Breast epithelium (tissue), 4 donors: ENCODE results near the gene HMGCLL1. TPM values are rescaled to one million over a fixed set of nuclear protein-coding genes. Genes with fewer than 3 reads are reported as not detected.

Experiments used
- DNase-seq, 2 donors: peaks; one replicate each; pipeline ENCODE4 v3.0.0-alpha.2; 2019; ENCODE audit warnings: low spot score in 2 of 2
- H3K27ac ChIP-seq, 2 donors: fragments of 200-600 bp; sonication (generic) in 1 of 2; one replicate each; pipeline ENCODE4 v1.5.1; 2016 to 2019; ENCODE audit warnings: mild to moderate bottlenecking in 1 of 2
- H3K27me3 ChIP-seq, 2 donors: fragments of 200-600 bp; sonication (generic) in 1 of 2; one replicate each; pipeline versions ENCODE4 v1.5.1 to v1.6.0; 2017 to 2019; ENCODE audit warnings: control low read depth in 1 of 2, mild to moderate bottlenecking in 1 of 2
- H3K36me3 ChIP-seq: fragments of 200-600 bp; one replicate; pipeline ENCODE4 v1.5.1; 2019
- H3K4me1 ChIP-seq, 2 donors: fragments of 200-600 bp; sonication (generic); one replicate each; pipeline ENCODE4 v1.5.1; 2016 to 2019; ENCODE audit warnings: control low read depth in 1 of 2
- H3K4me3 ChIP-seq, 3 donors: fragments of 200-600 bp; sonication (generic); 1 replicate in 2 of 3; 2 replicates in 1 of 3; pipeline ENCODE4 v1.5.1; 2016 to 2019; ENCODE audit warnings: mild to moderate bottlenecking in 3 of 3, moderate library complexity in 2 of 3
- H3K9me3 ChIP-seq, 2 donors: fragments of 200-600 bp; sonication (generic) in 1 of 2; one replicate each; pipeline ENCODE4 v1.5.1; 2016 to 2019; ENCODE audit warnings: control low read depth in 1 of 2
- CTCF ChIP-seq, 3 donors: fragments of 450-650 bp; IDR thresholded peaks; one replicate each; pipeline ENCODE4 v1.5.1; 2016 to 2017; ENCODE audit warnings: antibody characterized with exemption in 3 of 3, mild to moderate bottlenecking in 3 of 3, moderate library complexity in 3 of 3
- POLR2A ChIP-seq: fragments of 450-650 bp; IDR thresholded peaks from one replicate; pipeline ENCODE4 v1.6.1; 2016; ENCODE audit warnings: antibody characterized with exemption, mild to moderate bottlenecking, moderate library complexity
- POLR2AphosphoS5 ChIP-seq, 3 donors: sonication (generic); formaldehyde crosslinking; IDR thresholded peaks; one replicate each; pipeline ENCODE4 v1.6.1; 2017; ENCODE audit warnings: antibody characterized with exemption in 3 of 3
- intact Hi-C: fragments of 100-400 bp; cut with DNase I; formaldehyde crosslinking; loops from one replicate; pipeline ENCODE4 v1.15.1; 2023; ENCODE audit warnings: low total_unique reads
- total RNA-seq, 3 donors: library from RNA; depleted of rRNA; stranded (reverse); fragments of >200 nt; gene quantifications; one replicate each; pipeline ENCODE4 v1.1.0, GENCODE V29; 2016

The HMGCLL1 gene
- total RNA-seq, 3 donors from 2014 or later, result 2.6 to 6.9 (median 3.7) TPM

- Histone ChIP-seq H3K4me3 (no peak overlapping the region), H3K36me3 (no peaks in the 10 kb centered on the region), H3K9me3 (no peaks in the 10 kb centered on the region), H3K4me1 (no peaks in the 10 kb centered on the region), H3K27me3 (no peaks in the 10 kb centered on the region), H3K27ac (no peak overlapping the region)
- no peak for TF ChIP-seq POLR2A
- no peak for TF ChIP-seq POLR2AphosphoS5 (IDR thresholded peaks at IDR 0.05)
- DNase-seq, result no peak
- intact Hi-C loops, result no loop called here
Measured at GRCh38 chr6:55516736-55517135, 62.3 kb downstream of the HMGCLL1 start.

- no peaks in the 10 kb centered on the region for H3K36me3 ChIP-seq
- TF ChIP-seq POLR2A (no peak), POLR2AphosphoS5 (IDR thresholded peaks at IDR 0.05) (no peak), CTCF (IDR thresholded peaks at IDR 0.05) (no peak)
- H3K4me3 ChIP-seq, result no peak overlapping the region
- no peak overlapping the region for H3K27ac ChIP-seq
- intact Hi-C loops, result no loop called here
- H3K4me1 ChIP-seq, result no peaks in the 10 kb centered on the region
- no peaks in the 10 kb centered on the region for H3K9me3 ChIP-seq
- H3K27me3 ChIP-seq, result no peaks in the 10 kb centered on the region
- no peak for DNase-seq
Measured at GRCh38 chr6:55512904-55513303, 66.1 kb downstream of the HMGCLL1 start.

DNA sequence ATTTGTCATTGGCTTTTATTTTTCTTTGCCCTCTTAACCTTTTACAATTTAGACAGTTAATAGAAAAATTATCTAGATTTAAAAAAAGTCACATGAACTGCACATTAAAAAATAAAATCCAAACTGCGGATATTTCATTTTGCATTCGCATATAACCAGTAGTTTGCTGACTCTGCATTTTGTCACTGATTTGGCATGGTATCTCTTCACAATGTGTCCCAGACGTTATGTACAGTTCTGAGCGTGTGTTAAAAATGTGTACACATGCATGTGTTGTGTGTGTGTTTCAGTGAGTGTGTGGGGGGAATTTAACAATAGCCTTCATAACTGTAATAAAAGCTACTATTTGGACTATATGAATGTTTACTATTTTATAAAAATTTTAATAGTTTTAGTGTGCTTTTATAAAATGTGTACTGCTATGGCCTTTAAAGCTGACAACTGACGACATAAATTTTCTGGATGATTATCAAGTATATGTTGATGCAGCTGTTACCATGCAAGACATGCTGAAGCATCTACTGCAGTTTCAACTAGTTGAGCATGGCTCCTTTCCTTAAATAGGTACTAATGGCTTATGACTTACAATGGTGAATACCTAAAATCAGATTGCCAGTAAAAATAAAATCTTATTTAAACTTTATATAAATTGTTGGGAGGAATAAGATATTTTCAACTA, 67.7 kb downstream of the HMGCLL1 start:
- H3K4me1 ChIP-seq, result no peaks in the 10 kb centered on the region
- no peaks in the 10 kb centered on the region for H3K9me3 ChIP-seq
- intact Hi-C loops, result no loop called here
- no peak overlapping the region for H3K27ac ChIP-seq
- no peaks in the 10 kb centered on the region for H3K27me3 ChIP-seq
- TF ChIP-seq POLR2A (no peak), POLR2AphosphoS5 (IDR thresholded peaks at IDR 0.05) (no peak), CTCF (IDR thresholded peaks at IDR 0.05) (no peak)
- DNase-seq, result no peak
- no peak overlapping the region for H3K4me3 ChIP-seq
- no peaks in the 10 kb centered on the region for H3K36me3 ChIP-seq

DNA sequence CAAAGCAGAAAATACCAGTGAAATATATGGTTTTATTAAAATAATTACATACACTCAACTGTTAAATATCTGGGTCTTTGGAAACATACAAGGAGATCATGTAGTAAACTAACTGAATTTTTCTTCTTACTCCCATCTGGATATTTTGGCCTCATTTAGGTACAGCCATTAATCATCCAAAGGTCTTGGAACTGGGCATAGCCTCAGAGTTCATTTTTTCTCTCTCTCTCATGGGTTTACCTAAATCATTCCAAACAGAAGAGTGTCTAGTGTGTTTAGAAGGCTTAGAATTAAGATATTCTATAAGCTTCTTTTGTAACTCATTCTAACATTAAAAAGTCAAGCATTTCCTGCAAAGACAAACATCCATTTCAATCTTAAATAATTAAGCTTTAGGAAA, 79.4 kb downstream of the HMGCLL1 start:
- H3K27ac ChIP-seq, result no peak overlapping the region
- no peaks in the 10 kb centered on the region for H3K4me1 ChIP-seq
- no peaks in the 10 kb centered on the region for H3K36me3 ChIP-seq
- H3K27me3 ChIP-seq, result no peaks in the 10 kb centered on the region
- H3K4me3 ChIP-seq, result no peak overlapping the region
- no peak for DNase-seq
- intact Hi-C loops, result no loop called here
- no peaks in the 10 kb centered on the region for H3K9me3 ChIP-seq
- no peak for TF ChIP-seq POLR2A
- TF ChIP-seq POLR2AphosphoS5 (IDR thresholded peaks at IDR 0.05), result no peak
- no peak for TF ChIP-seq CTCF (IDR thresholded peaks at IDR 0.05)

DNA sequence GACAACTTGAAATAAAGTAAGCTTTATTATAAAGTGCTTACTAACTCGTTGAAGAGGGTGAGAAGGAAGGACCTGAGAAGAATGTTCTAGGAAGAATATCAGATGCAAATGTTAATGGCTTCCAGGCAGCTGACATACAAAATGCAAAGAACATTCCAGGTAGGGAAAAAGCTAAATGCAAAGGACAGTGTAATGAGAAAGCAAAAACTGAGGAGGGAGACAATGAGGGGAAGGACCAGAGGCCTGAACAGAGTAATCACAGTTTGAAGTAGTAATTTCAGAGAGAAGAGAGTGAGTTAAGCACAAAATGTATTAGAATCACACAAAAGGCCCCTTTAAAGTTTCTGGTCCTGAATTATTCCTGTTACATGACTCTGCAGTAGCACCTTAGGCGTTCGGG, 81.3 kb downstream of the HMGCLL1 start:
- Histone ChIP-seq H3K27ac (no peak overlapping the region), H3K36me3 (no peaks in the 10 kb centered on the region), H3K9me3 (no peaks in the 10 kb centered on the region), H3K4me1 (no peaks in the 10 kb centered on the region), H3K27me3 (no peaks in the 10 kb centered on the region), H3K4me3 (no peak overlapping the region)
- TF ChIP-seq POLR2A (no peak), POLR2AphosphoS5 (IDR thresholded peaks at IDR 0.05) (no peak)
- intact Hi-C loops, result no loop called here
- DNase-seq, result no peak

DNA sequence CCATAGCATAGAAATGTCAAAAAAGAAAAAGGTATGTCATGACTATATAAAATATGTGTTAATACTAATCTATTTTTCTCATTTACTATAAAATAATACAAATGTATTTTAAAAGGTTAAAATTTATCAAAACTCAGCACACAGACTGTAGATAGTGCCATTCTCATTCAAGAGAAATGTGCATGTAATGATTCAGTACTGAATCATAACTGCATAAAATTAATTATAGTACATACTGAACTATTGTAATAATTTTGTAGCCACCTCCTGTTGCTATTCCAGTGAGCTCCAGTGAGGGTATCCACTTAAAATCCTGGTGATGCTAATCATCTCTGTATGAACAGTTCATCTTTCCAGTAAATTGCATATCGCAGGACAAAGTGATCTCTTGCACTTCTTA, 82.8 kb downstream of the HMGCLL1 start:
- no peaks in the 10 kb centered on the region for H3K4me1 ChIP-seq
- no peaks in the 10 kb centered on the region for H3K27me3 ChIP-seq
- intact Hi-C loops, result no loop called here
- no peak for DNase-seq
- H3K36me3 ChIP-seq, result no peaks in the 10 kb centered on the region
- TF ChIP-seq POLR2A, result no peak
- no peak for TF ChIP-seq POLR2AphosphoS5 (IDR thresholded peaks at IDR 0.05)
- no peak for TF ChIP-seq CTCF (IDR thresholded peaks at IDR 0.05)
- no peaks in the 10 kb centered on the region for H3K9me3 ChIP-seq
- no peak overlapping the region for H3K4me3 ChIP-seq
- no peak overlapping the region for H3K27ac ChIP-seq
